GM12874 (cell line): Measurements from ENCODE around the gene MYCBP2.

ENCODE experiments used
- TF ChIP-seq, protein P1 (sequence below): IDR thresholded peaks from 2 replicates; pipeline ENCODE4 v1.5.1; 2011; ENCODE audit warnings: low read depth, mild to moderate bottlenecking, control low read depth, low read length, moderate library complexity; ENCODE audit not compliant: insufficient read depth

Gene MYCBP2

DNA sequence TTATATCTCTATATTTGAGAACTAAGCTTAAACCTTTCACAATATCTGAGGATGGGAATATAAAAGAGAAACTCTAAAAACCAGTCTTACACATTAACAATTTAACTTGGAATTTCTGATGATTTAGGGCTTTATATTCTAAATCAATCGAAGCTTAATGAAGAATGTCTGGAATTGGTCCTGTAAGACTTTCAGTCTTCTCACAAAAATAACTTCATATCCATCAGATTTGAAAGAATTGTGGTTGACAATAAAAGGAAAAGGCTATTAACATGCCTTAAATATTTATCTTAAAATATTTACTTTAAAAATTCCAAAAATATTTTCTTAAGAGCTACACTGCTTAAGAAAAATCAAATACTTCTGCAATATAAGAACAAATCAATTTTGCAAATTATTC lies 27.3 kb downstream of the MYCBP2 start:
- TF ChIP-seq, protein P1, sequence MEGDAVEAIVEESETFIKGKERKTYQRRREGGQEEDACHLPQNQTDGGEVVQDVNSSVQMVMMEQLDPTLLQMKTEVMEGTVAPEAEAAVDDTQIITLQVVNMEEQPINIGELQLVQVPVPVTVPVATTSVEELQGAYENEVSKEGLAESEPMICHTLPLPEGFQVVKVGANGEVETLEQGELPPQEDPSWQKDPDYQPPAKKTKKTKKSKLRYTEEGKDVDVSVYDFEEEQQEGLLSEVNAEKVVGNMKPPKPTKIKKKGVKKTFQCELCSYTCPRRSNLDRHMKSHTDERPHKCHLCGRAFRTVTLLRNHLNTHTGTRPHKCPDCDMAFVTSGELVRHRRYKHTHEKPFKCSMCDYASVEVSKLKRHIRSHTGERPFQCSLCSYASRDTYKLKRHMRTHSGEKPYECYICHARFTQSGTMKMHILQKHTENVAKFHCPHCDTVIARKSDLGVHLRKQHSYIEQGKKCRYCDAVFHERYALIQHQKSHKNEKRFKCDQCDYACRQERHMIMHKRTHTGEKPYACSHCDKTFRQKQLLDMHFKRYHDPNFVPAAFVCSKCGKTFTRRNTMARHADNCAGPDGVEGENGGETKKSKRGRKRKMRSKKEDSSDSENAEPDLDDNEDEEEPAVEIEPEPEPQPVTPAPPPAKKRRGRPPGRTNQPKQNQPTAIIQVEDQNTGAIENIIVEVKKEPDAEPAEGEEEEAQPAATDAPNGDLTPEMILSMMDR = no peak

DNA sequence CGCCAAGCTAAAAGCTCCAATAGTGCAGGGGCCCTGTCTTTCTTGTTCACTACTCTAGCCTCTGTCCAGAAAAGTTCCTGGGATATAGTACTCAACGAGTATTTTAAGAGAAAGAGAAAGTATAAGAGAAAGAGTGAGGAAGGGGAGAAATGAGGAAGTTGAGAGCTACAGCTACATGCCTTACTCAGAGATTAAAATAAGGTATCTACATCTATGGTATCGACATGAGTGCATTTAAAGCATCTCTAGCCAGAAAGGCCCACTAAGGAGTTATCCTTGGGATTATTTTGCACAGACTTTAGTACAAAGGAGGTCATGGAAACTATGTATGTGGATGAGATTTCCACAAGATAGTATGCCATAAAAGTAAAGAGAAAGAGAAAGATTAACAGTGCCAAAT lies 28.5 kb downstream of the MYCBP2 start:
- TF ChIP-seq, protein P1 = no peak

DNA sequence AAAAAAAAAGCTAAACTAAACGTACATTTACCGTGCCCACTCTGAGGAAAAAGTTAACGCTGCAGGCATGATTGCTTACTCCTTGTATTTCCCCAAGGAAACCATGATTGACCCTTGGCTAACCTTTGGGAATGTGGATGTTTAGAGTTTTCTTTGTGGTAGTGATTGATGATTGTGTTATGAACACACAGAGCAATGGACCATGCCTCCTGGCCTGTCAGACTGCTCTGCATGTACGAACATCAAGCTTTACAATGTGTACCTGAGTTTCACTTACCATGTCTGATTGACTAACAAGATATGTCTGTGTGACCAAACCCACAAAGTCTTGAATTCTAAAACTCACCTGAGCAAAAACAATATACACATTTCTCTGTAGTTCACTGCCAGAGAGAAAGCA lies 35.1 kb downstream of the MYCBP2 start:
- TF ChIP-seq, protein P1 = no peak

DNA sequence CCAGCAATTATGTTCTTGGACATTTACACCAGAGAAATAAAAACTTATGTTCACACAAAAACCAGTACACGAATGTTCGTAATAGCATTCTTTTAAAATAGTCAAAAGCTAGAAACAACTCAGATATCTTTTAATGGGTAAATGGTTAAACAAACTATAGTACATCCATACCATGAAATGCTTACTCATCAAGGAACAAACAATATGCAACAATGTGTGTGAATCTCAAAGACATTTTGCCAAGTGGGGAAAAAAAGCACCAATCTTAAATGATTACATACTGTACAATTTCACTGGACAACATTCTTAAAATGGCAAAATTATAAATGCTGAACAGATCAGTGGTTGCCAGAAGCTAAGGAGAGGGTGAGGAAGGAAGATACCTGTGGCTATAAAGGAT lies 36.6 kb downstream of the MYCBP2 start:
- TF ChIP-seq, protein P1 = no peak

DNA sequence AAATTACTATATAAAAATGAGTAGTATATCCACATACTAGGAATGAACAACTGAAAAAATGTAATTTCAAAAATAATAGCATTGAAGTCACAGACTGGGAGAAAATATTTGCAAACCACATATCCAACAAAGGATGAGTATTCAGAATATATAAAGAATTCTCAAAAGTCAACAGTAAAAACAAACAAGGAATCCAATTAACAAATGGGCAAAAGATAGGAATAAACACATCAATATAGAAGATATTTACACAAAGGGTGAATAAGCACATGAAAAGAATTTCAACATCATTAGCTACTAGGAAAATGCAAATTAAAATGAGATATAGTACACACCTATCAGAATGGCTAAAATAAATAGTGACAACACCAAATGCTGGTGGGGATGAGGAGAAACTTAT lies 37.0 kb downstream of the MYCBP2 start:
- TF ChIP-seq, protein P1 = no peak

DNA sequence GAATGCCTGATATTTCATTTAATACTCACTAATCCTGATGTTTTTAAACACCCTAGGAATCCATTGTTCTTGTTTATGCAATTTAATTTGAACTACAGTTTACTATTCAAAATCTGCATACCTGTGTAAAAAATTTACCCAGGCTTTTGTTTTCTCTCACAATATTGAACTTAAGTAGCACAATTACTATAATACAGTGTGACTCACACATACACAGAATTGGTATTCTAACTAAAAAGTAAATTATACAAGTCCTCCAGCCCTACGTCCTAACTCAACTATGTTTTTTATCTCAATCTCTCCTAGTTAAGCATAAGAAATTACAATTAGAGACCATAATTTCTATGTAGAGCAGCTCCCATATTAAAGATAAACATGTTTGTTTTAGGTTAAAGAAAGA lies 41.8 kb downstream of the MYCBP2 start:
- TF ChIP-seq, protein P1 = no peak

DNA sequence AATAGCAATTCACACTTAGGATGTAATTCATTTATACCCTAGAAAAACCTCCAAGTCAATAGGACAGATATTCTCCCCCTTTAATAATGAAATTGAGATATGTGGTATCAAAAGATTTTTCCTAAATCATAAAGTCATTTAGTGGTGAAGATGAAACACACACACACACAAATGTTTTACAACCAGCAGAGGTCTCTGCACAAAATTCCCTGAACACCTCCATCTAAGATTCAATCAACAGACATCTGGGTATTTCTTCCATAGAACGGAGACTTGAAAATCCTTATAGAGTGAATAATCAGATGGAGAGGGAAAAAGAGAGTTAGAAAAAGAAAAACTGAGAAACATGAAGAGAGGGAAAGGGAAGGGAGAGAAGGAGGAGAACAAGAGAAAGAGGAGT lies 52.8 kb downstream of the MYCBP2 start:
- TF ChIP-seq, protein P1 = no peak

DNA sequence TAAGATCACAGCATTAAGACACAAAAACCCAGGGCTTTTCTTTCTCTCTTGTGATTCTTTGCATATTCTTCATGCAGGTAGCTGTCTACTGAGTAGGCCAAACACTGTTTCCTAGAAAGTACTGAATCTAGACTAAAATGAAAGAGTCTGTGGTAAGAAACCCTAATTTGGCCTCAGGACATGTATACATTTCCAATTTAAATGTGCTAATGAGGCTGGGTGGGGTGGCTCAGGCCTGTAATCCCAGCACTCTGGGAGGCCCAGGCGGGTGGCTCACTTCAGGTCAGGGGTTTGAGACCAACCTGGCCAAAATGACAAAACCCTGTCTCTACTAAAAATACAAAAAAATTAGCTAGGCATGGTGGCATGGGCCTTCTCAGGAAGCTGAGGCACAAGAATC lies 57.8 kb downstream of the MYCBP2 start:
- TF ChIP-seq, protein P1 = no peak
